Smooth muscle cell (in vitro differentiated cells): Measurements from ENCODE around the gene C12orf42. TPM values are rescaled to one million over a fixed set of nuclear protein-coding genes. Genes with fewer than 3 reads are reported as not detected.
A peak's percentile ranks its signal among the peaks of the same experiment; 100 is the strongest.

Experiments used
- DNase-seq: peaks from one replicate; lab custom pipeline; 2025; ENCODE audit not compliant: unreplicated experiment; lab: John Stamatoyannopoulos, UW
- H2AFZ ChIP-seq: fragments of 200-600 bp; sonication (generic); 2 replicates; pipeline ENCODE4 v1.6.0; 2016; ENCODE audit warnings: antibody characterized with exemption, low read depth, mild to moderate bottlenecking
- H3F3A ChIP-seq: fragments of 200-600 bp; sonication (generic); 2 replicates; pipeline ENCODE4 v1.6.0; 2017; ENCODE audit warnings: antibody characterized with exemption, low read depth
- H3K27ac ChIP-seq: fragments of 200-600 bp; sonication (generic); 2 replicates; pipeline ENCODE4 v1.5.1; 2016; ENCODE audit warnings: low read depth, mild to moderate bottlenecking
- H3K27me3 ChIP-seq: fragments of 200-600 bp; sonication (generic); 2 replicates; pipeline ENCODE4 v1.6.1; 2016; ENCODE audit warnings: low read depth, mild to moderate bottlenecking
- H3K36me3 ChIP-seq: fragments of 200-600 bp; sonication (generic); 2 replicates; pipeline ENCODE4 v1.5.1; 2016; ENCODE audit warnings: low read depth
- H3K4me1 ChIP-seq: fragments of 200-600 bp; sonication (generic); 2 replicates; pipeline ENCODE4 v1.5.1; 2016; ENCODE audit warnings: low read depth
- H3K4me2 ChIP-seq: fragments of 200-600 bp; sonication (generic); 2 replicates; pipeline ENCODE4 v1.6.0; 2016; ENCODE audit warnings: mild to moderate bottlenecking
- H3K4me3 ChIP-seq: fragments of 200-600 bp; sonication (generic); 2 replicates; pipeline ENCODE4 v1.5.1; 2016; ENCODE audit warnings: mild to moderate bottlenecking
- H3K79me2 ChIP-seq: fragments of 200-600 bp; sonication (generic); 2 replicates; pipeline ENCODE4 v1.6.0; 2016; ENCODE audit warnings: low read depth, mild to moderate bottlenecking
- H3K9ac ChIP-seq: fragments of 200-600 bp; sonication (generic); 2 replicates; pipeline ENCODE4 v1.6.0; 2016; ENCODE audit warnings: low read depth
- H3K9me3 ChIP-seq: fragments of 200-600 bp; sonication (generic); replicated peaks from 2 replicates; pipeline ENCODE4 v1.5.1; 2016; ENCODE audit warnings: low read depth
- H4K20me1 ChIP-seq: fragments of 200-600 bp; sonication (generic); 2 replicates; pipeline ENCODE4 v1.6.0; 2016; ENCODE audit warnings: low read depth
- CTCF ChIP-seq: fragments of 200-600 bp; sonication (generic); IDR thresholded peaks from 2 replicates; pipeline ENCODE4 v1.5.1; 2017; ENCODE audit warnings: borderline replicate concordance, mild to moderate bottlenecking, antibody characterized with exemption; ENCODE audit not compliant: insufficient read depth, poor library complexity, severe bottlenecking
- WGBS: methylation state at CpG from one replicate; pipeline ENCODE4 v1.1.7; 2016; ENCODE audit warnings: low lambda C conversion rate; 5-methylcytosine and 5-hydroxymethylcytosine counted together
- polyA plus RNA-seq: library from polyadenylated mRNA; unstranded; fragments of >200 nt; fragmentation: Nextera tagmentation; extraction: Ambion mirVana; gene quantifications from 2 replicates; pipeline ENCODE4 v1.2.1, GENCODE V29; 2016
- total RNA-seq: library from RNA; depleted of rRNA; stranded (reverse); fragments of >200 nt; gene quantifications from 2 replicates; pipeline ENCODE4 v1.2.3, GENCODE V29; 2014

C12orf42 gene
- total and polyA plus RNA-seq, 2 experiments from 2014 or later, result not detected

- no peaks in the 10 kb centered on the region for H3K9me3 ChIP-seq
- no peaks in the 10 kb centered on the region for H3K4me1 ChIP-seq
- H3K9ac ChIP-seq, result no peak overlapping the region
- no peak overlapping the region for H3K4me3 ChIP-seq
- H3K27ac ChIP-seq, result peak overlapping the region; percentile 23
- no peaks in the 10 kb centered on the region for H3K36me3 ChIP-seq
- no peaks in the 10 kb centered on the region for H4K20me1 ChIP-seq
- H3K27me3 ChIP-seq, result no peaks in the 10 kb centered on the region
- H3F3A ChIP-seq, result no peaks in the 10 kb centered on the region
- no peaks in the 10 kb centered on the region for H3K79me2 ChIP-seq
- H3K4me2 ChIP-seq, result peak overlapping the region; percentile 15
- no peak for DNase-seq
- no peak overlapping the region for H2AFZ ChIP-seq
- TF ChIP-seq CTCF, result no peak
Measured at GRCh38 chr12:103269946-103270345, 225.8 kb downstream of the C12orf42 start.

- Histone ChIP-seq H4K20me1 (no peaks in the 10 kb centered on the region), H3K4me1 (no peaks in the 10 kb centered on the region), H3K9me3 (no peaks in the 10 kb centered on the region), H3K9ac (no peak overlapping the region), H3K27ac (no peak overlapping the region), H3K4me2 (no peak overlapping the region), H3K79me2 (no peaks in the 10 kb centered on the region), H3K36me3 (no peaks in the 10 kb centered on the region), H2AFZ (no peak overlapping the region), H3K27me3 (no peaks in the 10 kb centered on the region), H3K4me3 (no peak overlapping the region), H3F3A (no peaks in the 10 kb centered on the region)
- 76% methylated on average over 5 of the region's 5 CpGs for WGBS
- no peak for DNase-seq
- no peak for TF ChIP-seq CTCF
Measured at GRCh38 chr12:103268831-103269514, 226.8 kb downstream of the C12orf42 start.

DNA sequence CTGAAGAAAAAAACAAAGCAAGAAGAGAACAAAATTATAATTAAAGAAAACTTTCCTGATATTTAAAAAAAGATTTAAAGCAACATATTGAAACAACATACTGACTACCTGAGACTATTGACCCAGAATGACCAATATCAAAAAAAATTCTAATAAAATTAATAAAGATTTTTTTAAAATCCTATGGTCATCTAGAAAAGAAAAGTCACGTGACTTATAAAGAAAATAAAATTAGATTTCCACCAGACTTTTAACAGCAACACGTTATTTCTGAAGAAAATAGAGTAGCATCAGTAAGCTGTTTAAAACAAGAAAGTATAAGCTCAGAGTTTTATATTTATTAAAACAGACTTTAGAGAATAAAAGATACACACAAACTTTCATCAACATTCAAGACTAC, 238.0 kb downstream of the C12orf42 start:
- Histone ChIP-seq H3K27ac (no peak overlapping the region), H3K9me3 (no peaks in the 10 kb centered on the region), H3K4me1 (no peaks in the 10 kb centered on the region), H3K36me3 (no peaks in the 10 kb centered on the region), H3K4me2 (no peak overlapping the region), H3F3A (no peaks in the 10 kb centered on the region), H3K79me2 (no peaks in the 10 kb centered on the region), H4K20me1 (no peaks in the 10 kb centered on the region), H3K4me3 (no peak overlapping the region), H3K27me3 (no peaks in the 10 kb centered on the region), H2AFZ (no peak overlapping the region), H3K9ac (no peak overlapping the region)
- TF ChIP-seq CTCF, result no peak
- 70% methylated on average over 2 of the region's 2 CpGs for WGBS
- DNase-seq, result no peak

Other genes with a start within 250 kb of the C12orf42 start
- not detected in 2 replicates for gene STAB2, start 91.3 kb upstream of the C12orf42 start, total RNA-seq
- not detected in 2 replicates for gene STAB2, start 91.3 kb upstream of the C12orf42 start, polyA plus RNA-seq